SK-N-SH (cell line): Measurements from ENCODE around the gene CCDC194. TPM values are rescaled to one million over a fixed set of nuclear protein-coding genes. Genes with fewer than 3 reads are reported as not detected.

Source experiments
- CTCF ChIA-PET: fragments of 300-600, 350-600 bp; formaldehyde crosslinking; extraction: SDS; loops from one replicate; lab custom pipeline; 2021; lab: Yijun Ruan, JAX
- POLR2A ChIA-PET: fragments of 350-600 bp; sonication (Branson Sonifier 250); formaldehyde crosslinking; extraction: SDS; loops from one replicate; lab custom pipeline; 2020; ENCODE audit warnings: antibody characterized with exemption, inconsistent platforms; lab: Yijun Ruan, JAX
- DNase-seq: peaks from one replicate; pipeline ENCODE4 v3.0.0; 2012
- H2AFZ ChIP-seq: fragments of 200-600 bp; sonication (generic); 2 replicates; pipeline ENCODE4 v1.8.1; 2016; ENCODE audit warnings: antibody characterized with exemption, mild to moderate bottlenecking, low read depth
- H3F3A ChIP-seq: fragments of 200-600 bp; sonication (generic); replicated peaks from 2 replicates; pipeline ENCODE3; 2016; ENCODE audit warnings: antibody characterized with exemption, mild to moderate bottlenecking; ENCODE audit not compliant: insufficient read depth
- H3K27ac ChIP-seq, 2 experiments: fragments of 200-500 bp in 1 of 2; fragments of 200-600 bp in 1 of 2; sonication (Bioruptor generic) in 1 of 2; sonication (generic), shearing (Covaris generic) in 1 of 2; 2 replicates each; pipeline versions ENCODE4 v1.5.1 to v1.6.1; 2014 to 2016; ENCODE audit warnings: low read depth in 2 of 2, inconsistent platforms in 1 of 2, low read length in 1 of 2, mild to moderate bottlenecking in 1 of 2, mixed read lengths in 1 of 2
- H3K27me3 ChIP-seq: fragments of 200-600 bp; sonication (generic), shearing (Covaris generic); 2 replicates; pipeline ENCODE4 v1.6.1; 2016; ENCODE audit warnings: mixed run types; ENCODE audit not compliant: insufficient read depth
- H3K36me3 ChIP-seq, 2 experiments: fragments of 200-500 bp in 1 of 2; fragments of 200-600 bp in 1 of 2; sonication (Bioruptor generic) in 1 of 2; sonication (generic) in 1 of 2; replicated peaks in 1 of 2; 2 replicates each; pipeline versions ENCODE3 to v1.5.1; 2014 to 2016; ENCODE audit warnings: low read length in 1 of 2, mild to moderate bottlenecking in 1 of 2; ENCODE audit not compliant: insufficient read depth in 2 of 2, control insufficient read depth in 1 of 2
- H3K4me1 ChIP-seq, 2 experiments: fragments of 200-500 bp in 1 of 2; fragments of 200-600 bp in 1 of 2; sonication (Bioruptor generic) in 1 of 2; sonication (generic), shearing (Covaris generic) in 1 of 2; 2 replicates each; pipeline versions ENCODE4 v1.5.1 to v1.6.1; 2014 to 2016; ENCODE audit warnings: low read depth in 1 of 2, low read length in 1 of 2, mixed run types in 1 of 2; ENCODE audit not compliant: insufficient read depth in 2 of 2, control insufficient read depth in 1 of 2
- H3K4me2 ChIP-seq: fragments of 200-600 bp; sonication (generic), shearing (Covaris generic); 2 replicates; pipeline ENCODE4 v1.6.1; 2017; ENCODE audit warnings: mixed run types
- H3K4me3 ChIP-seq, 2 experiments: fragments of 200-500 bp in 1 of 2; fragments of 200-600 bp in 1 of 2; sonication (Bioruptor generic) in 1 of 2; sonication (generic), shearing (Covaris generic) in 1 of 2; 2 replicates each; pipeline versions ENCODE4 v1.5.1 to v1.8.1; 2014 to 2016; ENCODE audit warnings: low read depth in 2 of 2, inconsistent platforms in 1 of 2, low read length in 1 of 2, mild to moderate bottlenecking in 1 of 2, mixed read lengths in 1 of 2, moderate library complexity in 1 of 2
- H3K79me2 ChIP-seq: fragments of 200-600 bp; sonication (generic); 2 replicates; pipeline ENCODE4 v1.8.1; 2017; ENCODE audit warnings: mild to moderate bottlenecking; ENCODE audit not compliant: insufficient read depth
- H3K9ac ChIP-seq: fragments of 200-600 bp; sonication (generic); 2 replicates; pipeline ENCODE4 v1.6.1; 2017; ENCODE audit warnings: mixed run types
- H3K9me2 ChIP-seq: fragments of 200-600 bp; sonication (generic); 2 replicates; pipeline ENCODE4 v1.6.1; 2017; ENCODE audit warnings: mixed run types
- H3K9me3 ChIP-seq: fragments of 200-600 bp; sonication (generic); 2 replicates; pipeline ENCODE4 v1.6.1; 2017; ENCODE audit warnings: mixed run types, mild to moderate bottlenecking, moderate library complexity
- H4K20me1 ChIP-seq: fragments of 200-600 bp; sonication (generic); 2 replicates; pipeline ENCODE4 v1.6.1; 2017; ENCODE audit warnings: mild to moderate bottlenecking, mixed run types; ENCODE audit not compliant: insufficient read depth
- JUND ChIP-seq: IDR thresholded peaks from 2 replicates; pipeline ENCODE4 v1.4.0; 2012
- RAD21 ChIP-seq: IDR thresholded peaks from 2 replicates; pipeline ENCODE4 v1.6.1; 2012; ENCODE audit warnings: mild to moderate bottlenecking, low read length
- RFX5 ChIP-seq: IDR thresholded peaks from 2 replicates; pipeline ENCODE4 v1.6.1; 2012; ENCODE audit warnings: mild to moderate bottlenecking, improper control_type of control experiment, low read length
- TAF1 ChIP-seq: IDR thresholded peaks from 2 replicates; pipeline ENCODE4 v1.6.1; 2012; ENCODE audit warnings: low read depth, mild to moderate bottlenecking, low read length, moderate library complexity, borderline replicate concordance
- TEAD4 ChIP-seq: IDR thresholded peaks from 2 replicates; pipeline ENCODE4 v1.4.0; 2012; ENCODE audit warnings: mild to moderate bottlenecking, borderline replicate concordance; ENCODE audit not compliant: insufficient read depth
- USF2 ChIP-seq: fragments of 150-350 bp; IDR thresholded peaks from 2 replicates; pipeline ENCODE4 v1.6.1; 2017; ENCODE audit warnings: antibody characterized with exemption, low read length, low read depth, borderline replicate concordance
- WGBS: methylation state at CpG from one replicate; pipeline ENCODE4 v1.1.6; 2017; ENCODE audit warnings: low lambda C conversion rate; 5-methylcytosine and 5-hydroxymethylcytosine counted together
- polyA plus RNA-seq, 3 experiments: library from polyadenylated mRNA; depleted of rRNA; stranded (reverse); fragments of >200 nt; gene quantifications; 2 replicates each; pipeline ENCODE4 v1.2.3, GENCODE V29; 2012
- TF ChIP-seq, protein P1 (sequence below): fragments of 200-600 bp; sonication (generic); IDR thresholded peaks from 2 replicates; pipeline ENCODE4 v1.6.1; 2017; ENCODE audit warnings: antibody characterized with exemption, mild to moderate bottlenecking, moderate library complexity

Gene CCDC194
- polyA plus RNA-seq, 1 of the 3 experiments (the other 2 are of a cell fraction): not detected

DNA sequence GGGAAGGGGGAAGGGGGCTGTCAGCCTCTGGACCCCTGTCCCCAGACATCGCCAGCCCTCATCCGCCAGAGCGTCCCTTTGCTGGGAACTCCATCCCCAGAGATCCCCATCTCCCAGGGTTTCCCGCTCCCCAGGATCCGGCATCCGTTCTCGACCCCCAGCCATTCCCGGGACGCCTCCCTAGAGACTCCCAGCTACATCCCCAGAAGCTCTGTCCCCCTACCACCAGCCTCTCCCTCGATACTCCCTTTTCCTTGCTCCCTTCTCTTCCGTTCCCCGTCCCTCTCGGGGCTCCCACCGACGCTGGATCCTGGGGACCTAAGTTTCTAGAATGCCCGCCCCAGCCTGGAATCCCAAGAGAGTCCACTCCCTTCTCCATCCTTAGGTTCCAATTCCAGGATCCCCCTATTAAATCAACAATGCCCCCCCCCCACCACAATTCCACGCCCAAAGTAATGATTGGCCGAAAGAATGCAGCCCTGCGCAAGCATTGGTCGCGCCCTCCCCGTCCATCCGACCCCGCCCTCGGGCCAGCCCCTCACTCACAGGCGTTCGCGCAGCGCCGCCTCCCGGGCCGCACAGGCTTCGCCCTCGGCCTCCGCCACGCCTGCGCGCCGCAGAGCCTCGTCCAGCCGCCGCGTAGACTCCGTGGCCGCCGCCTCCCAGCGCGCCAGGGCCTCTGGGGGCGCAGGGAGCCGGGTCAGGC lies 3.2 kb downstream of the CCDC194 start (continued):
- TF ChIP-seq USF2: no peak
- TF ChIP-seq JUND: no peak
- no peak for TF ChIP-seq TEAD4
- TF ChIP-seq, protein P1, sequence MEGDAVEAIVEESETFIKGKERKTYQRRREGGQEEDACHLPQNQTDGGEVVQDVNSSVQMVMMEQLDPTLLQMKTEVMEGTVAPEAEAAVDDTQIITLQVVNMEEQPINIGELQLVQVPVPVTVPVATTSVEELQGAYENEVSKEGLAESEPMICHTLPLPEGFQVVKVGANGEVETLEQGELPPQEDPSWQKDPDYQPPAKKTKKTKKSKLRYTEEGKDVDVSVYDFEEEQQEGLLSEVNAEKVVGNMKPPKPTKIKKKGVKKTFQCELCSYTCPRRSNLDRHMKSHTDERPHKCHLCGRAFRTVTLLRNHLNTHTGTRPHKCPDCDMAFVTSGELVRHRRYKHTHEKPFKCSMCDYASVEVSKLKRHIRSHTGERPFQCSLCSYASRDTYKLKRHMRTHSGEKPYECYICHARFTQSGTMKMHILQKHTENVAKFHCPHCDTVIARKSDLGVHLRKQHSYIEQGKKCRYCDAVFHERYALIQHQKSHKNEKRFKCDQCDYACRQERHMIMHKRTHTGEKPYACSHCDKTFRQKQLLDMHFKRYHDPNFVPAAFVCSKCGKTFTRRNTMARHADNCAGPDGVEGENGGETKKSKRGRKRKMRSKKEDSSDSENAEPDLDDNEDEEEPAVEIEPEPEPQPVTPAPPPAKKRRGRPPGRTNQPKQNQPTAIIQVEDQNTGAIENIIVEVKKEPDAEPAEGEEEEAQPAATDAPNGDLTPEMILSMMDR: peak; percentile 62
- TF ChIP-seq RAD21: peak; percentile 56
- TF ChIP-seq RFX5: peak; percentile 80

- WGBS: 13% methylated on average over 10 of the region's 37 CpGs
- ChIA-PET POLR2A (no interaction called here), CTCF (interaction anchor here (0.7 to 5.3 kb wide), 19 partner anchors 10 to 98 kb away, joined by 3 to 69 read pairs (median 5); partner anchors contain the start of gene MVB12A)
- Histone ChIP-seq H3K27me3 (no peaks in the 10 kb centered on the region), H3K9ac (peak overlapping the region; percentile 20; the same call in 1 of the 2 replicates), H3K4me2 (peak overlapping the region; percentile 85), H3F3A (peaks cover 3% of the 10 kb centered on the region), H3K4me1 (peaks cover 0 to 7% of the 10 kb centered on the region in 2 experiments; a peak in 1 of 4 replicates), H3K9me3 (no peaks in the 10 kb centered on the region), H4K20me1 (no peaks in the 10 kb centered on the region)
- DNase-seq: no peak
- TF ChIP-seq, protein P1: peak; percentile 50
- no peak for TF ChIP-seq TAF1
- TF ChIP-seq, all 33 proteins: peak for 1
- H3K36me3 ChIP-seq: no peaks in the 10 kb centered on the region
- H3K27ac ChIP-seq: peak overlapping the region in 1 of 2 experiments; percentile 63; a peak in 1 of 4 replicates
- H3K79me2 ChIP-seq: no peaks in the 10 kb centered on the region
- H2AFZ ChIP-seq: peak overlapping the region; percentile 88; the same call in 1 of the 2 replicates
- peak overlapping the region; percentile 59 to 65 for H3K4me3 ChIP-seq
- H3K9me2 ChIP-seq: no peaks in the 10 kb centered on the region
These were observed 3.9 kb downstream of the CCDC194 start for GRCh38 chr19:17389957-17390664.
